PC-3 (cell line): ENCODE results near the gene PEA15. TPM values are rescaled to one million over a fixed set of nuclear protein-coding genes. Genes with fewer than 3 reads are reported as not detected.

Experiments used
- ATAC-seq: fragments of 200-7000 bp; cut with Tn5 transposase; 2 replicates; pipeline ENCODE4 v1.9.1; 2020; ENCODE audit warnings: mild to moderate bottlenecking, moderate library complexity
- Bru-seq: library from RNA; stranded (reverse); fragments of 400-500 nt; gene quantifications from one replicate; lab custom pipeline; 2021; lab: Mats Ljungman, UMichigan
- BruChase-seq, 2 experiments: library from RNA; stranded (reverse); fragments of 400-500 nt; gene quantifications; one replicate each; lab custom pipeline; 2021; lab: Mats Ljungman, UMichigan
- BruUV-seq: library from RNA; stranded (reverse); fragments of 400-500 nt; replicated peaks from 2 replicates; lab custom pipeline; 2021; lab: Mats Ljungman, UMichigan
- CTCF ChIA-PET: fragments of 300-600 bp; sonication (Branson Sonifier 250); formaldehyde crosslinking; loops from one replicate; lab custom pipeline; 2022; ENCODE audit warnings: antibody characterized with exemption; lab: Charles Lee
- POLR2A ChIA-PET: fragments of 300-600 bp; sonication (Branson Sonifier 250); formaldehyde crosslinking; loops from one replicate; lab custom pipeline; 2022; ENCODE audit warnings: antibody characterized with exemption; ENCODE audit not compliant: unreplicated experiment; lab: Charles Lee
- DNase-seq: peaks from one replicate; pipeline ENCODE4 v3.0.0-alpha.2; 2015
- H2AFZ ChIP-seq: fragments of 300-600 bp; sonication (generic); 2 replicates; pipeline ENCODE4 v1.6.0; 2016; ENCODE audit warnings: antibody characterized with exemption, low read length
- H3F3A ChIP-seq: fragments of 300-600 bp; sonication (generic); one replicate; pipeline ENCODE4 v1.6.0; 2017; ENCODE audit warnings: antibody characterized with exemption, low read length, control low read depth, mild to moderate bottlenecking; ENCODE audit not compliant: unreplicated experiment
- H3K27ac ChIP-seq: fragments of 300-600 bp; sonication (generic); 2 replicates; pipeline ENCODE4 v1.5.1; 2016; ENCODE audit warnings: mild to moderate bottlenecking, low read length
- H3K27me3 ChIP-seq: fragments of 300-600 bp; sonication (generic); 2 replicates; pipeline ENCODE4 v1.6.1; 2016; ENCODE audit warnings: low read length, mixed read lengths
- H3K36me3 ChIP-seq: fragments of 300-600 bp; sonication (generic); 2 replicates; pipeline ENCODE4 v1.6.1; 2016; ENCODE audit warnings: low read depth, mixed run types, low read length, mixed read lengths
- H3K4me1 ChIP-seq: fragments of 300-600 bp; sonication (generic); 2 replicates; pipeline ENCODE4 v1.5.1; 2016; ENCODE audit warnings: low read length; ENCODE audit not compliant: insufficient read depth
- H3K4me2 ChIP-seq: fragments of 300-600 bp; sonication (generic); 2 replicates; pipeline ENCODE4 v1.6.0; 2016; ENCODE audit warnings: low read length
- H3K4me3 ChIP-seq: fragments of 300-600 bp; sonication (generic); 2 replicates; pipeline ENCODE4 v1.5.1; 2016; ENCODE audit warnings: mild to moderate bottlenecking, low read length, mixed read lengths
- H3K79me2 ChIP-seq: fragments of 300-600 bp; sonication (generic); 2 replicates; pipeline ENCODE4 v1.6.1; 2017; ENCODE audit warnings: low read length, mixed read lengths
- H3K9ac ChIP-seq: fragments of 300-600 bp; sonication (generic); 2 replicates; pipeline ENCODE4 v1.6.0; 2016; ENCODE audit warnings: mild to moderate bottlenecking, low read length
- H3K9me2 ChIP-seq: fragments of 300-600 bp; sonication (generic); replicated peaks from 2 replicates; pipeline ENCODE4 v1.6.1; 2016; ENCODE audit warnings: mixed run types, low read length, mixed read lengths
- H3K9me3 ChIP-seq: fragments of 300-600 bp; sonication (generic); 2 replicates; pipeline ENCODE4 v1.6.1; 2016; ENCODE audit warnings: low read length, mixed read lengths
- H4K20me1 ChIP-seq: fragments of 300-600 bp; sonication (generic); 2 replicates; pipeline ENCODE4 v1.6.1; 2016; ENCODE audit warnings: low read length, mixed read lengths
- CTCF ChIP-seq: fragments of 300-600 bp; sonication (generic); conservative IDR thresholded peaks from 2 replicates; pipeline ENCODE4 v1.5.1; 2017; ENCODE audit warnings: antibody characterized with exemption, low read depth, mild to moderate bottlenecking, low read length
- EZH2 ChIP-seq: fragments of 300-600 bp; sonication (generic); IDR thresholded peaks from one replicate; pipeline ENCODE4 v1.6.1; 2017; ENCODE audit warnings: antibody characterized with exemption, mild to moderate bottlenecking, low read length; ENCODE audit not compliant: unreplicated experiment
- EZH2phosphoT487 ChIP-seq: fragments of 300-600 bp; sonication (generic); IDR thresholded peaks from 2 replicates; pipeline ENCODE4 v1.6.1; 2018; ENCODE audit warnings: mild to moderate bottlenecking, antibody characterized with exemption, low read length, borderline replicate concordance
- intact Hi-C: fragments of 100-400 bp; cut with micrococcal nuclease; formaldehyde crosslinking; loops from 2 replicates; pipeline ENCODE4 v1.9.0; 2023
- long read RNA-seq: library from polyadenylated mRNA; unstranded; transcript quantifications from one replicate; pipeline ENCODE4 v2.0.0, GENCODE V29; 2021; ENCODE audit not compliant: unreplicated experiment
- total RNA-seq: library from RNA; depleted of rRNA; stranded (reverse); fragments of >200 nt; gene quantifications from 2 replicates; pipeline ENCODE4 v1.2.3, GENCODE V29; 2014; rRNA removed

Gene PEA15, protein sequence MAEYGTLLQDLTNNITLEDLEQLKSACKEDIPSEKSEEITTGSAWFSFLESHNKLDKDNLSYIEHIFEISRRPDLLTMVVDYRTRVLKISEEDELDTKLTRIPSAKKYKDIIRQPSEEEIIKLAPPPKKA
- 90.3 and 128 TPM in 2 replicates for total RNA-seq
- Bru-seq, nascent RNA: percentile 86 among the genes with signal in this experiment
- percentile 96 among the genes with signal in this experiment for BruChase-seq, experiment 1, labeled RNA remaining after a 6-hour chase
- percentile 90 among the genes with signal in this experiment for BruChase-seq, experiment 2, labeled RNA remaining after a 2-hour chase
- long read RNA-seq, transcript PEA15-201 (4 exons, 2,471 nt): major isoform, 69 of 121 reads
- long read RNA-seq, partial matches to known transcripts: 13 of 121 reads
- long read RNA-seq, other reads (novel, unspliced or antisense): 39 of 121 reads

DNA sequence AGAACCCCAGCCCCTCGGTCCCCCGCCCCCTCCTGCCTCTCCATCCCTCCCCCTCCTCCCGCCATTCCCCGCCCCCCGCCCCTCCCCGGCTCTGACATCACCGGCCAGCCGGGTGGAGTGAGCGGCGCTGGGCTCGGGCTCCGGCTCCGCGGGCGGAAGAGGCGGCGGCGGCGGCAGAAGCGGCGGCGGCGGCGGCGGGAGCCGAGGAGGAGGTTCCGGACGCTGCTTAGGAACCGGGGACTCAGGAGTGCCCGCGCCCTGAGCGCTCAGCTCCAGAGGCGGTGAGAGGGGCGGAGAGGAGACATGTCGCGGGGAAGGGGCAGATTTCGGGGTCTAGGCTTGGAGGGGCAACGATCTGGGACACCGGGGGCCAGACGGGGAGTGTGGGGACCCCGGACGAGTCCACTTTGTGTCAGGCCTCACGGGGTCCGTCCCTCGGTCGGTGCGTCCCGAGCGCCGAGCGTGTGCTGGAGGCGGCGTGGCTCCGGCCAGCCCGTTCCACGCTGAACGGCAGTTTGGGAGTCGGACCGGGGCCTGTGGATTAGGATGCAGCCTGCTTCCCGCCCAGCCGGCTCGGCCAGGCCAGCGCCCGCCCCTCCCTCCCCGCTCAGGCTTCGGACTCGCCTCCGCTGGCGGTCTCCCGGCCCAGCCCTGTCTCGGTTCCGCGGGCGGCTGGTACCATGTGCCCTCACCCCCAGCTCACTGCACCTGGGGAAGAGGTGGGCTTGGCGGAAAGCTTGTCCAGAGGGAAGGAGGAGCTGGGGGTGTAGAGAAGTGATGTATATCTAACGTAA is at the start of gene PEA15:
PEA15 (plus strand) TSS at position 143 of the 794 bp plus-strand sequence. CDS start 6,161 bp downstream, outside the sequence.
- Histone ChIP-seq H3K27me3 (no peaks in the 10 kb centered on the region), H3K79me2 (peaks cover 52% of the 10 kb centered on the region), H3K36me3 (peaks cover 14% of the 10 kb centered on the region), H4K20me1 (peaks cover 18% of the 10 kb centered on the region; the same call in 1 of the 2 replicates), H3K9me2 (no peaks in the 10 kb centered on the region), H3K9me3 (no peaks in the 10 kb centered on the region), H2AFZ (peak within 1 kb of the TSS; percentile 88), H3K4me2 (peak within 1 kb of the TSS; percentile 84), H3K4me3 (peak within 1 kb of the TSS; percentile 89), H3F3A (no peaks in the 10 kb centered on the region), H3K27ac (peak within 1 kb of the TSS; percentile 67), H3K4me1 (peaks cover 23% of the 10 kb centered on the region), H3K9ac (peak within 1 kb of the TSS; percentile 98)
- ATAC-seq (peak; percentile 75), DNase-seq (peak; percentile 68)
- BruUV-seq: TSS peak; percentile 29
- ChIA-PET CTCF (interaction anchor here (0.7 to 1.0 kb wide), 3 partner anchors 14 to 51 kb away, joined by 3 to 6 read pairs (median 3); no protein-coding TSS in a partner anchor), POLR2A (interaction anchor here (0.7 to 0.8 kb wide), 3 partner anchors 39 to 981 kb away, joined by 3 to 7 read pairs (median 5); partner anchors contain the start of gene DCAF8)
- TF ChIP-seq EZH2 (no peak), EZH2phosphoT487 (no peak), CTCF (no peak)
- intact Hi-C loops: no loop called here

DNA sequence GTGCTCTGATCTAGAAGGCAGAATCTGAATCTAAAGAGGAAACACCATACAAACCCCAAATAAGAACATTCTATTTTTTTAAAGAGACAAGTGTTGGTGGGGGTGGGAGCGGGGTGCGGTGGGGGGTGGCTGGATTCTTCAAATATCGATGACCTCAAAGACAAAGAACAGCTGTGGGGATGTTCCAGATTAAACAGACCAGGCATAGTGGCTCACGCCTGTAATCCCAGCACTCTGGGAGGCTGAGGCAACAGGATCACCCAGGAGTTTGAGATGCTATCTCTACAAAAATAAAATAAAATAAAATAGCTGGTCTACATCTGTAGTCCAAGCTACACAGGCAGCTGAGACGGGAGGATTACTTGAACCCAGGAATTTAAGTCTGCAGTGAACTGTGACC is 48.8 kb upstream of the PEA15 start:
- Histone ChIP-seq H3K9me2 (no peaks in the 10 kb centered on the region), H3K79me2 (no peaks in the 10 kb centered on the region), H2AFZ (no peak overlapping the region), H3F3A (no peaks in the 10 kb centered on the region), H3K9me3 (no peaks in the 10 kb centered on the region), H4K20me1 (no peaks in the 10 kb centered on the region), H3K27me3 (no peaks in the 10 kb centered on the region), H3K4me2 (no peak overlapping the region), H3K4me3 (no peak overlapping the region), H3K27ac (no peak overlapping the region), H3K4me1 (peaks cover 11% of the 10 kb centered on the region; the same call in 1 of the 2 replicates), H3K36me3 (no peaks in the 10 kb centered on the region), H3K9ac (no peak overlapping the region)
- ChIA-PET POLR2A (no interaction called here), CTCF (no interaction called here)
- BruUV-seq: no TSS peak
- DNase-seq (no peak), ATAC-seq (no peak)
- TF ChIP-seq CTCF: no peak
- TF ChIP-seq EZH2: no peak
- TF ChIP-seq EZH2phosphoT487: no peak
- intact Hi-C loops: no loop called here
